HEK293T (cell line): ENCODE data around the gene MEGF6.

Experiments used
- CTCF ChIA-PET: fragments of 350-600 bp; formaldehyde crosslinking; extraction: SDS; loops from one replicate; lab custom pipeline; 2021; ENCODE audit warnings: antibody characterized with exemption, inconsistent platforms; lab: Yijun Ruan, JAX
- POLR2A ChIA-PET: fragments of 350-600 bp; formaldehyde crosslinking; extraction: SDS; loops from one replicate; lab custom pipeline; 2020; ENCODE audit warnings: antibody characterized with exemption, inconsistent platforms; lab: Yijun Ruan, JAX
- DNase-seq: peaks from one replicate; pipeline ENCODE4 v3.0.0; 2012; ENCODE audit warnings: mixed read lengths; ENCODE audit errors: extremely low spot score
- ARNT ChIP-seq: fragments of 450-650 bp; IDR thresholded peaks from 2 replicates; pipeline ENCODE4 v1.6.1; 2017; ENCODE audit warnings: mild to moderate bottlenecking
- BHLHE40 ChIP-seq: fragments of 450-650 bp; IDR thresholded peaks from 2 replicates; pipeline ENCODE4 v1.6.1; 2016; ENCODE audit warnings: mild to moderate bottlenecking, moderate library complexity, borderline replicate concordance
- CTBP1 ChIP-seq: fragments of 450-650 bp; IDR thresholded peaks from 2 replicates; pipeline ENCODE4 v1.6.1; 2016; ENCODE audit warnings: borderline replicate concordance
- ELF4 ChIP-seq: fragments of 450-650 bp; IDR thresholded peaks from 2 replicates; pipeline ENCODE4 v1.6.1; 2017; ENCODE audit warnings: antibody characterized with exemption
- FOXA1 ChIP-seq: fragments of 450-650 bp; IDR thresholded peaks from 2 replicates; pipeline ENCODE4 v1.6.1; 2016; ENCODE audit warnings: mild to moderate bottlenecking
- FOXK2 ChIP-seq: fragments of 450-650 bp; IDR thresholded peaks from 2 replicates; pipeline ENCODE4 v1.6.1; 2016; ENCODE audit warnings: mild to moderate bottlenecking
- FOXM1 ChIP-seq: fragments of 450-650 bp; IDR thresholded peaks from 2 replicates; pipeline ENCODE4 v1.6.1; 2017; ENCODE audit warnings: mild to moderate bottlenecking, borderline replicate concordance
- HDGF ChIP-seq: fragments of 450-650 bp; IDR thresholded peaks from 2 replicates; pipeline ENCODE4 v1.6.1; 2017; ENCODE audit warnings: antibody characterized with exemption, borderline replicate concordance
- L3MBTL2 ChIP-seq: fragments of 450-650 bp; conservative IDR thresholded peaks from 2 replicates; pipeline ENCODE4 v1.6.1; 2016; ENCODE audit warnings: mild to moderate bottlenecking
- LEF1 ChIP-seq: fragments of 450-650 bp; IDR thresholded peaks from 2 replicates; pipeline ENCODE4 v1.6.1; 2017; ENCODE audit warnings: mild to moderate bottlenecking, borderline replicate concordance
- NFRKB ChIP-seq: fragments of 450-650 bp; IDR thresholded peaks from 2 replicates; pipeline ENCODE4 v1.6.1; 2016; ENCODE audit warnings: mild to moderate bottlenecking, moderate library complexity
- SP1 ChIP-seq: fragments of 450-650 bp; IDR thresholded peaks from 2 replicates; pipeline ENCODE4 v1.6.1; 2017
- SUZ12 ChIP-seq: fragments of 450-650 bp; IDR thresholded peaks from 2 replicates; pipeline ENCODE4 v1.6.1; 2016; ENCODE audit warnings: mild to moderate bottlenecking
- TARDBP ChIP-seq: fragments of 450-650 bp; IDR thresholded peaks from 2 replicates; pipeline ENCODE4 v1.6.1; 2016
- ZNF384 ChIP-seq: fragments of 450-650 bp; IDR thresholded peaks from 2 replicates; pipeline ENCODE4 v1.6.1; 2016
- TF ChIP-seq, protein P1 (sequence below): fragments of 450-650 bp; IDR thresholded peaks from 2 replicates; pipeline ENCODE4 v1.6.1; 2016

The MEGF6 gene

DNA sequence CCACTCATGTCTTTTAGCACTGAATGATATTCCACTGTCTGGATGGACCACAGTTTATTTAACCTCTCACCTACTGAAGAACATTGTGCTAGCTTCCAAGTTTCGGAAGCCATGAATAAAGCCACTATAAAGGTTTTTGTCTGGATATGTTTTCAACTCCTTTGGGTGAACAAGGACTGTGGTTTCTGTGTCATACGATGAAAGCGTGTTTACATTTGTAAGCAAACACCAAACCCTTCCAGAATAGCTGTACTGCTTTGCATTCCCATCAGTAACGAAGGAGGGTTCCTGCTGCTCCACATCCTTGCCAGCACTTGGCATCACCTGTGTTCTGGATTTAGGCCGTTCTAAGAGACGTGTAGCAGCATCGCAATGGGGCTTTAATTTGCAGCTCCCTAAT lies 167.5 kb downstream of the MEGF6 start:
- ChIA-PET POLR2A (no interaction called here), CTCF (interaction anchor here (2.8 kb wide), 1 partner anchor 9 kb away, joined by 13 read pairs; no protein-coding TSS in a partner anchor)
- no peak for TF ChIP-seq L3MBTL2
- TF ChIP-seq SUZ12, result no peak
- no peak for TF ChIP-seq HDGF
- DNase-seq, result no peak

DNA sequence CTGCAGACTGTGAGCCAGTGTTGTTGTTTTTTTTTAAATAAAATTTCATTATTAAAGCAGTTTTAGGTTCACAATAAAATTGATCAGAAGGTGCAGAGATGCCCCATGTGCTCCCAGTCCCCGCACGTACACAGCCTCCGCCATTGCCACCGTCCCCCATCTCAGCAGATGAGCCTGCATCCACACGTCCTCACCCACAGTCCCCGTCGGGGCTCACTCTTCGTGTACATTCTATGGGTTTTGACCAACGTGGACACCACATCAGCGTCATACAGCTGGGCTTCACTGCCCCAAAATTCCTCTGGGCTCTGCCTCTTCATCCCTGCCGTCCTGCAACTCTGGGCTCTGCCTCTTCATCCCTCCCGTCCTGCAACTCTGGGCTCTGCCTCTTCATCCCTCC lies 168.4 kb downstream of the MEGF6 start:
- CTCF ChIA-PET, result interaction anchor here (2.8 kb wide), 1 partner anchor 10 kb away, joined by 13 read pairs; no protein-coding TSS in a partner anchor
- no peak for TF ChIP-seq ARNT
- no peak for TF ChIP-seq NFRKB
- TF ChIP-seq L3MBTL2, result no peak
- no peak for TF ChIP-seq HDGF
- TF ChIP-seq, protein P1, sequence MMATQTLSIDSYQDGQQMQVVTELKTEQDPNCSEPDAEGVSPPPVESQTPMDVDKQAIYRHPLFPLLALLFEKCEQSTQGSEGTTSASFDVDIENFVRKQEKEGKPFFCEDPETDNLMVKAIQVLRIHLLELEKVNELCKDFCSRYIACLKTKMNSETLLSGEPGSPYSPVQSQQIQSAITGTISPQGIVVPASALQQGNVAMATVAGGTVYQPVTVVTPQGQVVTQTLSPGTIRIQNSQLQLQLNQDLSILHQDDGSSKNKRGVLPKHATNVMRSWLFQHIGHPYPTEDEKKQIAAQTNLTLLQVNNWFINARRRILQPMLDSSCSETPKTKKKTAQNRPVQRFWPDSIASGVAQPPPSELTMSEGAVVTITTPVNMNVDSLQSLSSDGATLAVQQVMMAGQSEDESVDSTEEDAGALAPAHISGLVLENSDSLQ, result no peak
- POLR2A ChIA-PET, result interaction anchor here (1.0 kb wide), 1 partner anchor 10 kb away, joined by 4 read pairs; no protein-coding TSS in a partner anchor
- DNase-seq, result no peak

DNA sequence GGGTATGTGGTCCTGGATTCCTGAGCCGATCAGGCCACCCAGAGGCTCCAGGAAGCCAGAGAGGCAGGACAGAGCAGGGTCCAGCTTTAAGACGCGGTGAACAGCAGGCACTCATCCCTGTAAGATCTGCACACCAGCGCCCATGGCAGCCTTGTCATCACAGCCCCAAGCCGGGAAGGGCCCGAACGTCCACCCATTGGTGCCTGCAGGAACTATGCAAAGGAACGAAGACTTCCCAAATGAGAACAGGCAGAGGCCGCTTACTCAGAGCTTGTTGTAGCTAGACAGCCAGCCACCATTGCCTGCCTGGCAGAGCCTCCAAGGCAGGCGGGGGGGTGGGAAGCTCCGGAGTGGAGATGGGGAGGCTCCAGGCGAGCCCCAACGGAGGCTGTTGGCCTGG lies 169.0 kb downstream of the MEGF6 start:
- ChIA-PET CTCF (interaction anchor here (2.8 kb wide), 1 partner anchor 11 kb away, joined by 13 read pairs; no protein-coding TSS in a partner anchor), POLR2A (interaction anchor here (1.0 kb wide), 1 partner anchor 11 kb away, joined by 4 read pairs; no protein-coding TSS in a partner anchor)
- DNase-seq, result no peak
- no peak for TF ChIP-seq L3MBTL2
- no peak for TF ChIP-seq ARNT
- TF ChIP-seq SUZ12, result no peak
- TF ChIP-seq FOXA1, result no peak
- no peak for TF ChIP-seq SP1
- TF ChIP-seq, protein P1, result no peak
- no peak for TF ChIP-seq ZNF384
- TF ChIP-seq BHLHE40, result no peak
- TF ChIP-seq FOXM1, result no peak
- no peak for TF ChIP-seq TARDBP

DNA sequence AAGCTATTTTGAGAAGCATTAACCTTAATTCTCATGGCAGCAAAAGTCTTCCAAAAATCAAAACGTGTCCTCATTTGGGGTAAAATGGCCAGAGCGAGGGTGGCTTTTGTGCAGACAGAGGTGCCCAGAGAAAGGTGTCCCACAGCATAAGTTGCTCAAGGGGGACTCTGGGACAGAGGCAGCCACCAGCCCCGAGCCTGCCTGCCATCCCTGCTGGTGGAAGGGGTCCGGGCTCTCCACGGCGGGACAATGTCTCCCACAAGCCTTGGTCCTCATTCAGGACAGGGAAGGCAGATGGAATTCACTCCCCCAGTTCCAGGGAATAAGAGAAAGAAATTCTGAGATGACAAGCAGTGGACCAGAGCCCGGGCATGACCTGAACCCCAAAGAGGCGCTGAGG lies 169.4 kb downstream of the MEGF6 start:
- TF ChIP-seq SP1, result no peak
- TF ChIP-seq FOXA1, result no peak
- TF ChIP-seq ARNT, result no peak
- no peak for TF ChIP-seq NFRKB
- no peak for TF ChIP-seq SUZ12
- no peak for TF ChIP-seq L3MBTL2
- TF ChIP-seq BHLHE40, result no peak
- no peak for TF ChIP-seq CTBP1
- no peak for TF ChIP-seq TARDBP
- TF ChIP-seq FOXM1, result no peak
- no peak for TF ChIP-seq LEF1
- no peak for TF ChIP-seq FOXK2
- no peak for TF ChIP-seq ELF4
- no peak for TF ChIP-seq ZNF384
- TF ChIP-seq, protein P1, result no peak
- no peak for TF ChIP-seq HDGF
- DNase-seq, result no peak
- ChIA-PET POLR2A (no interaction called here), CTCF (interaction anchor here (2.8 kb wide), 1 partner anchor 11 kb away, joined by 13 read pairs; no protein-coding TSS in a partner anchor)

DNA sequence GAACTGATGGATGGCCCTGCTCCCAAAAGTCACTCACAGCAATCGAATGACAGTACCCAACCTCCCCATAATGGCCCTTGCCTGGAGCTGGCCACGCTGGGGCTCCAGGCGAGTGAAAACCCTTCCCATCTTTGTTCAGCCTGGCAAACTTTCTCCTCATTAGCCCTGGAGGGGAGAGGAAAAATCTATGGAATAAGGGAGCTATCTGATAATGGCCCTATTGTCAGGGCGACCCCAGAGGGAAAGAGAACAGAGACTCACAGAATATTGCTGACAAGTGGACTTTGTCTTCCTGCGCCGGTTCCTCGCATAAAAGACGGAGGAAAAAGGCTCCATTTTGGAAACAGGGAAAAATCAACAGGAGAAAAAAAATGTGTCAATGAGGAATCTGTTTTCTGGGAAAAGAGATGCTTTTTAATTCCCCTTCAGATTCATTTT lies 169.9 kb downstream of the MEGF6 start:
- ChIA-PET CTCF (interaction anchor here (2.8 kb wide), 1 partner anchor 12 kb away, joined by 13 read pairs; no protein-coding TSS in a partner anchor), POLR2A (no interaction called here)
- no peak for DNase-seq
- TF ChIP-seq NFRKB (no peak), CTBP1 (no peak), BHLHE40 (no peak), SP1 (no peak), ZNF384 (no peak), FOXA1 (no peak), SUZ12 (no peak), ELF4 (no peak), ARNT (no peak), FOXK2 (no peak), LEF1 (no peak), FOXM1 (no peak), HDGF (no peak), TARDBP (no peak)
- TF ChIP-seq, protein P1, result no peak

DNA sequence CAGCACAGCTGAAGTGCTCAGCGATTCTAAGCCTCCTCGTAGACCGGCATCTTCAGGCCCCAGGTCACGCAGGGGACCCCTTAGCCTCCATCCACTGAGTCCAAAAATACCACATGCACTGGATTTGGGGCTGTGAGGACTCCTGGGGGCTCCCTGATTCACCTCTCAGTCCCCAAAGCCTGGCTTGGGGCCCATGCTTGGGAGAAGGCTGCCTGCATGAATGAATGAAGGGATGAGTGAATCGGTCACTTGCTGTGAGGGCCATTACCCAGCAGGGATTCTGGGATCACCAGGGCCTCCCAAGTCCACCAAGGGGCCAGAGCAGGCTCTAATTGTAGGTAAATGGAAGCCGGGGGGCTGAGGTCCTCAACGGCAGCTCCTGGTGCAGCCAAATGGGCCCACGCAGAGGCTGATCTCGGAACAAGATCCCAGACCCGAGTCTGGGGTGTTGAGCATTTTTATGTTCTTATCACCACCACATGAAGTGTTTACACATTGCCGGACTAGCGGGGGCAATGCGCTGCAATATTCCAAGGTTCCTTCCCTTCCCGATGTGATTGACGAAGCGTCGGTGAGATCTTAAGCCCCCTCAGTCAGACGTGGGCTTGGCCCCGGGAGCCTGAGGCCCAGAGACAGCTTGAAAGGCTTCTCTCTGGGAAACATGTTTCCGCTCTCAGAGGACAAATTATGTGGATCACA lies 170.4 kb downstream of the MEGF6 start:
- ChIA-PET CTCF (no interaction called here), POLR2A (no interaction called here)
- TF ChIP-seq HDGF, result no peak
- no peak for TF ChIP-seq SUZ12
- no peak for TF ChIP-seq ARNT
- TF ChIP-seq FOXA1, result no peak
- TF ChIP-seq FOXM1, result no peak
- no peak for TF ChIP-seq BHLHE40
- no peak for TF ChIP-seq ZNF384
- TF ChIP-seq SP1, result no peak
- no peak for TF ChIP-seq CTBP1
- TF ChIP-seq, protein P1, result no peak
- DNase-seq, result no peak
